22Rv1 (cell line): ENCODE measurements around the gene CCDC63.

Experiments
- CTCF ChIP-seq: fragments of 450-650 bp; IDR thresholded peaks from 2 replicates; pipeline ENCODE4 v1.5.1; 2017; ENCODE audit warnings: mild to moderate bottlenecking
- ZFX ChIP-seq: fragments of 450-650 bp; IDR thresholded peaks from 2 replicates; pipeline ENCODE4 v1.6.1; 2017; ENCODE audit warnings: antibody characterized with exemption, borderline replicate concordance

GRCh38 chr12:110869026-110869425 lies 22.2 kb downstream of the CCDC63 start:
- no peak for TF ChIP-seq CTCF
- no peak for TF ChIP-seq ZFX
